Caco-2 (cell line): ENCODE measurements around the gene R3HDM1. TPM values are rescaled to one million over a fixed set of nuclear protein-coding genes. Genes with fewer than 3 reads are reported as not detected.

ENCODE experiments used
- BruUV-seq: library from RNA; stranded (reverse); fragments of 400-500 nt; replicated peaks from 2 replicates; lab custom pipeline; 2021; lab: Mats Ljungman, UMichigan
- CTCF ChIA-PET: fragments of 300-600 bp; sonication (Branson Sonifier 250); formaldehyde crosslinking; loops from one replicate; lab custom pipeline; 2022; ENCODE audit warnings: antibody characterized with exemption; lab: Charles Lee
- POLR2A ChIA-PET: fragments of 300-600 bp; sonication (Branson Sonifier 250); formaldehyde crosslinking; loops from one replicate; lab custom pipeline; 2022; ENCODE audit warnings: antibody characterized with exemption; lab: Charles Lee
- DNase-seq, 2 experiments: peaks; one replicate each; pipeline versions ENCODE4 v3.0.0 to v3.0.0-alpha.2; 2020 to 2022
- H3K27me3 ChIP-seq: replicated peaks from 2 replicates; pipeline ENCODE4 v1.6.0; 2011; ENCODE audit warnings: low read length; ENCODE audit not compliant: control insufficient read depth, insufficient read depth
- H3K36me3 ChIP-seq: 2 replicates; pipeline ENCODE4 v1.5.1; 2011; ENCODE audit warnings: low read length; ENCODE audit not compliant: control insufficient read depth, insufficient read depth
- H3K4me1 ChIP-seq: fragments of 250-450 bp; sonication (Bioruptor Pico); 2 replicates; pipeline ENCODE4 v1.5.1; 2020; ENCODE audit warnings: mild to moderate bottlenecking
- H3K4me3 ChIP-seq: 2 replicates; pipeline ENCODE4 v1.5.1; 2011; ENCODE audit warnings: low read depth, mild to moderate bottlenecking, control low read depth, low read length
- H3K9me3 ChIP-seq: fragments of 250-450 bp; sonication (Bioruptor Pico); 2 replicates; pipeline ENCODE4 v1.5.1; 2020; ENCODE audit warnings: mild to moderate bottlenecking, moderate library complexity
- H3K27ac Mint-ChIP-seq: one replicate; pipeline ENCODE4 v1.8.0; 2022; ENCODE audit warnings: mixed read lengths; ENCODE audit not compliant: unreplicated experiment
- H3K27me3 Mint-ChIP-seq: one replicate; pipeline ENCODE4 v1.8.0; 2022; ENCODE audit warnings: mixed read lengths; ENCODE audit not compliant: insufficient read depth, unreplicated experiment
- H3K36me3 Mint-ChIP-seq: one replicate; pipeline ENCODE4 v1.8.0; 2022; ENCODE audit warnings: mild to moderate bottlenecking, mixed read lengths; ENCODE audit not compliant: insufficient read depth, unreplicated experiment
- H3K4me1 Mint-ChIP-seq: one replicate; pipeline ENCODE4 v1.8.0; 2022; ENCODE audit warnings: low read depth, mixed read lengths; ENCODE audit not compliant: unreplicated experiment
- H3K4me3 Mint-ChIP-seq: one replicate; pipeline ENCODE4 v1.8.0; 2022; ENCODE audit warnings: mild to moderate bottlenecking, moderate library complexity, mixed read lengths; ENCODE audit not compliant: unreplicated experiment
- H3K9me3 Mint-ChIP-seq: one replicate; pipeline ENCODE4 v1.8.0; 2022; ENCODE audit warnings: mixed read lengths; ENCODE audit not compliant: unreplicated experiment
- intact Hi-C: fragments of 100-400 bp; cut with micrococcal nuclease; formaldehyde crosslinking; loops from one replicate; pipeline ENCODE4 v1.10.0; 2022; ENCODE audit not compliant: unreplicated experiment
- total RNA-seq: library from RNA; stranded (reverse); gene quantifications from 2 replicates; pipeline ENCODE4 v1.2.3, GENCODE V29; 2022
- TF ChIP-seq, protein P1 (sequence below), 2 experiments: fragments of 200-600 bp in 1 of 2; IDR thresholded peaks; 1 replicate in 1 of 2; 2 replicates in 1 of 2; pipeline versions ENCODE4 v1.5.1 to v1.8.0; 2011 to 2022; ENCODE audit warnings: antibody characterized with exemption in 1 of 2, control low read depth in 1 of 2, inconsistent platforms in 1 of 2, low read depth in 1 of 2, low read length in 1 of 2, mild to moderate bottlenecking in 1 of 2, moderate library complexity in 1 of 2; ENCODE audit not compliant: insufficient read depth in 1 of 2, severe bottlenecking in 1 of 2, unreplicated experiment in 1 of 2

The R3HDM1 gene
- total RNA-seq, 1 experiment from 2014 or later, result 44.4 TPM

DNA sequence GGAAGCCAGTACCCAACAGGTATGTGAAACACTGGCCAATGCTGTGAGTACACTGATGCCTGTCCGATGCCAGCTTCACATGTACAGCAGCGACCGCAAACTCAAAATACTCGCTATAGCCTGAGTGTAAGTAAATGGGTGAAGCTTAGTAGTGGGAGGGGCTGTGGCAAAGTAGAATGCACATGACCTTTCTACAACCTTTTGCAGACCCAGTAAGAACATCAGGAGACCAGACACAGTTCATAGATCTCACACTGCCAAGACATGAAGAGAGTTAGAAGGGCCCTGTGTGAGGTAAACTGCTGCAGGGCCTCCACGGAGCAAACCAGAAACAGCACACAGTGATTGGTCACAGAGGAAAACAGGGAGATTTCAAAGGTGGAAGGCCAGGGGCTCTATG, 201.3 kb downstream of the R3HDM1 start:
- CTCF ChIA-PET, result no interaction called here
- Histone ChIP-seq H3K27me3 (no peaks in the 10 kb centered on the region), H3K4me1 (no peaks in the 10 kb centered on the region), H3K4me3 (no peak overlapping the region), H3K9me3 (no peaks in the 10 kb centered on the region), H3K36me3 (no peaks in the 10 kb centered on the region)
- BruUV-seq, result no TSS peak
- POLR2A ChIA-PET, result no interaction called here
- H3K4me3 Mint-ChIP-seq, result no peak overlapping the region
- H3K27ac Mint-ChIP-seq, result no peak overlapping the region
- intact Hi-C loops, result no loop called here
- H3K4me1 Mint-ChIP-seq, result no peaks in the 10 kb centered on the region
- no peaks in the 10 kb centered on the region for H3K36me3 Mint-ChIP-seq
- no peaks in the 10 kb centered on the region for H3K27me3 Mint-ChIP-seq
- H3K9me3 Mint-ChIP-seq, result no peaks in the 10 kb centered on the region
- DNase-seq, result no peak
- TF ChIP-seq, protein P1, sequence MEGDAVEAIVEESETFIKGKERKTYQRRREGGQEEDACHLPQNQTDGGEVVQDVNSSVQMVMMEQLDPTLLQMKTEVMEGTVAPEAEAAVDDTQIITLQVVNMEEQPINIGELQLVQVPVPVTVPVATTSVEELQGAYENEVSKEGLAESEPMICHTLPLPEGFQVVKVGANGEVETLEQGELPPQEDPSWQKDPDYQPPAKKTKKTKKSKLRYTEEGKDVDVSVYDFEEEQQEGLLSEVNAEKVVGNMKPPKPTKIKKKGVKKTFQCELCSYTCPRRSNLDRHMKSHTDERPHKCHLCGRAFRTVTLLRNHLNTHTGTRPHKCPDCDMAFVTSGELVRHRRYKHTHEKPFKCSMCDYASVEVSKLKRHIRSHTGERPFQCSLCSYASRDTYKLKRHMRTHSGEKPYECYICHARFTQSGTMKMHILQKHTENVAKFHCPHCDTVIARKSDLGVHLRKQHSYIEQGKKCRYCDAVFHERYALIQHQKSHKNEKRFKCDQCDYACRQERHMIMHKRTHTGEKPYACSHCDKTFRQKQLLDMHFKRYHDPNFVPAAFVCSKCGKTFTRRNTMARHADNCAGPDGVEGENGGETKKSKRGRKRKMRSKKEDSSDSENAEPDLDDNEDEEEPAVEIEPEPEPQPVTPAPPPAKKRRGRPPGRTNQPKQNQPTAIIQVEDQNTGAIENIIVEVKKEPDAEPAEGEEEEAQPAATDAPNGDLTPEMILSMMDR (IDR thresholded peaks at IDR 0.05; ENCODE audit: insufficient read depth in 1 of 2, low read depth in 1 of 2, low read length in 1 of 2, severe bottlenecking in 1 of 2, unreplicated experiment in 1 of 2), result no peak

DNA sequence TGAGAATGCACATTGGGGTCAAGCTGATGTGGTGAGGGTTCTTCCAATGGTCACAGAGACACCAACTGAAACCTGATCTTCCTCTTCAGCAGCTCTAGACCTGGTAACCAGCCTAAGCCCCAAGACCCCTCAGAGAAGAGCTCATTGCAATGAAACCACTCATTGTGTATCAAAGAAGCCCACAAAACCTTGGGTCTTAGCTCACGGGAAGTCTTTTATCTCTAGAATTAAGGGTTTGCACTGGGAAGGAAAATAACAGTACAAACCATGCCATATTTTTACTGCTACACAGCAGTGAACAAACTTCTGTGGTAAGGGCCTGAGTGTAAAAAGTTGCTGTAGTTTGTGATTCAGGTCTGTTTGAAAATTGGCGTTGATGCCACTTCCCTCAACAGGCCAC, 201.8 kb downstream of the R3HDM1 start:
- intact Hi-C loops, result no loop called here
- TF ChIP-seq, protein P1 (IDR thresholded peaks at IDR 0.05; ENCODE audit: insufficient read depth in 1 of 2, low read depth in 1 of 2, low read length in 1 of 2, severe bottlenecking in 1 of 2, unreplicated experiment in 1 of 2), result no peak
- Mint-ChIP-seq H3K27ac (no peak overlapping the region), H3K9me3 (no peaks in the 10 kb centered on the region), H3K4me3 (no peak overlapping the region), H3K27me3 (no peaks in the 10 kb centered on the region), H3K36me3 (no peaks in the 10 kb centered on the region), H3K4me1 (no peaks in the 10 kb centered on the region)
- ChIA-PET CTCF (no interaction called here), POLR2A (no interaction called here)
- no TSS peak for BruUV-seq
- Histone ChIP-seq H3K36me3 (no peaks in the 10 kb centered on the region), H3K4me1 (no peaks in the 10 kb centered on the region), H3K9me3 (no peaks in the 10 kb centered on the region), H3K27me3 (no peaks in the 10 kb centered on the region), H3K4me3 (no peak overlapping the region)
- DNase-seq, result no peak

DNA sequence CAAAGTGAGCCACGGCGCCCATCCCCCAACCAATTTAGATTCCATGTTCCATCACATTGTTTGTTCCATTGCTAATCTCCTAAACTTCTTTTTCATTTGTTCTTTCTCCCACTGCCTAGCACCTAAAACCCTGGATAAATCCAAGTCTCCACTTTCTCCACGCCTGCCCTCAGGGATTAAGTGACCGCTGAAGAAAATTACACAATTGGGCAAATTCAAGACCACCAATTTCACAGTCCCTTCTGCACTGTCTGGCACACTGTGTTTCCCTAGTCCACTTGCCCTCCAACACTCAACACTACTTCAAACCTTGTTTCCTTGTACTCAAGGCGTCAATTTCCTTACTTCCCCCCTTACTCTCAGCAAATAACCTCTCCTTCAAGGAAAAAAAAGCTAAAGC, 205.3 kb downstream of the R3HDM1 start:
- Mint-ChIP-seq H3K9me3 (no peaks in the 10 kb centered on the region), H3K27ac (peak overlapping the region; percentile 31), H3K36me3 (peaks cover 3% of the 10 kb centered on the region), H3K4me3 (no peak overlapping the region), H3K4me1 (no peaks in the 10 kb centered on the region), H3K27me3 (no peaks in the 10 kb centered on the region)
- DNase-seq, result no peak
- TF ChIP-seq, protein P1 (IDR thresholded peaks at IDR 0.05; ENCODE audit: insufficient read depth in 1 of 2, low read depth in 1 of 2, low read length in 1 of 2, severe bottlenecking in 1 of 2, unreplicated experiment in 1 of 2), result no peak
- BruUV-seq, result no TSS peak
- ChIA-PET CTCF (no interaction called here), POLR2A (no interaction called here)
- Histone ChIP-seq H3K4me3 (no peak overlapping the region), H3K4me1 (no peaks in the 10 kb centered on the region), H3K36me3 (no peaks in the 10 kb centered on the region), H3K27me3 (no peaks in the 10 kb centered on the region), H3K9me3 (no peaks in the 10 kb centered on the region)
- intact Hi-C loops, result no loop called here
